IPS DF 4.7 (cell line): Measurements from ENCODE around the gene MTHFD1L.
"Not testable (repeated sequence)": the region's sequence is repeated elsewhere in the genome, so short reads cannot be mapped to it uniquely, and the experiment has no call there.

Experiments used
- DNase-seq: peaks from one replicate; pipeline ENCODE4 v3.0.0-alpha.2; 2013; ENCODE audit warnings: low spot score; ENCODE audit errors: extremely low read depth

Gene MTHFD1L

GRCh38 chr6:151038616-151039015, 173.1 kb downstream of the MTHFD1L start:
- DNase-seq, result no peak

GRCh38 chr6:151040888-151041521, 175.5 kb downstream of the MTHFD1L start:
- DNase-seq, result not testable (repeated sequence)

DNA sequence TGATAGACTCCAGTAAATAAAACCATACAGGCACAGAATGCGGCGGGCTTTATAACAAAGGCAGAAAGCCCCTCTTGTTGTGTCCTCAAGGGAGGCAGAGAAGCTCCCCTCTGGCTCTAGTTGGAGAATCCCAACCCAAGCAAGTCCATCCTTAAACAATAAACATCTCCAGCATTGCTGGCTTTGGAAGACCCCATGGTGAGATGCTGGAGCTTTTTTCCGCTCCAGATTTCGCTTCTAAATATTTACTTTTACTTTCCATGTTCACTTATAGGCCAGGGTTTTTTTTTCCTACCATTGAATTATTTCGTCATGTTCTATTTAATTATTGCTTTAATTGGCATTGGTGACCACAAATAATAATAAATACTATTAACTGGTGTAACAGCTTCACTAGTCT, 176.2 kb downstream of the MTHFD1L start:
- no peak for DNase-seq

GRCh38 chr6:151042911-151043330, 177.4 kb downstream of the MTHFD1L start:
- DNase-seq, result not testable (repeated sequence)

DNA sequence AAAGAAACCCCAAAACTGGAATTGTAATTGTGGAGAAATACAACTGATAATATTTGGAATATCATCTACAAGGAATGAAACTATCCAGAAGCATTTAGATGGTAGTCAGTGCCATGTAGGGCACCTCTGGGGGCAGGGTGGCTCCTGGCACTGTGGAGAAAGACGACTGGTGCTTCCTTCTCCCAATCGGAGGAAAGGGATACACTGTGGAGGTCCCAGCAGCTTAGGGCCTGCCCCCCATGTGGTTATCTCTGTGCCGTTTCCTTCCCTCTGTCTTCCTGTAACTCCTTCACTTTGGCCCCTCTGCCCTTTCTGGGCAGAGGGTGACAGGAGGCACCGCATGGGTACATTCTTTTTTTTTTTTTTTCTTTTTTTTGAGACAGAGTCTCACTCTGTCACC, 178.4 kb downstream of the MTHFD1L start:
- no peak for DNase-seq

GRCh38 chr6:151044465-151045441, 179.3 kb downstream of the MTHFD1L start:
- DNase-seq, result no peak

DNA sequence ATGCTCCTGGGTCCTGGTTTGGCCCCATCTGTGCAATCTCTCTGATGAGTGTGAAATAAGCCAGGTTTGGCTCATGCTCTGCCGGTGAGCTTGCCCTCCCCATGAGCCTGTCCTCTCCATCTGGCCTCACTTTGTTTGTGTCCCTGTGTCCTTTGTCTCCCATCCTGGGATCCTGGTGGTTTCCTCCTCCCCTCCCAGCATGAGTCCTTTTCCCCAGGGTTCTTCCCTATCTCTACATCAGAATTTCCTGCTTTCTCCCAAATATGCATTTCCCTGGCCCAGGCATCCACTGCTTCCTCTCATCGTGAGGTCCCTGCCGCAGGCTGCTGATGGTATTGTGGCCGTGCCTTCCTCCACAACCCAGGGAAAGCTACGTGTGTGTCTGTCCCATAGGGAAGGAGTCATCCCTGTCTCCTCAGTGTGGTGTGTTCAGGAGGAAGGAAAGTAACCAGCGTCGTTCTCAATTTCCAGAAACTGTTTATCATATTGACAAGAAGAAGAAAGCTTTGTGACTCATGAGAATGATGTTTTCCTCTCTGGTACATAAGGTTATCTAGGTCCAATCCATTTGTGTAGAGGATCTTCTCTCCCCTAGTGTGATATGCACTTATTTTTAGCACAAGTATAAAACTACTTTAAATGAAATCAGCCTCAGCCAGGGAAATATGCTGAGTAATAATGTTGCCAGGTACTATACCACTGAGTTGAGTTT, 180.2 kb downstream of the MTHFD1L start:
- not testable (repeated sequence) for DNase-seq

DNA sequence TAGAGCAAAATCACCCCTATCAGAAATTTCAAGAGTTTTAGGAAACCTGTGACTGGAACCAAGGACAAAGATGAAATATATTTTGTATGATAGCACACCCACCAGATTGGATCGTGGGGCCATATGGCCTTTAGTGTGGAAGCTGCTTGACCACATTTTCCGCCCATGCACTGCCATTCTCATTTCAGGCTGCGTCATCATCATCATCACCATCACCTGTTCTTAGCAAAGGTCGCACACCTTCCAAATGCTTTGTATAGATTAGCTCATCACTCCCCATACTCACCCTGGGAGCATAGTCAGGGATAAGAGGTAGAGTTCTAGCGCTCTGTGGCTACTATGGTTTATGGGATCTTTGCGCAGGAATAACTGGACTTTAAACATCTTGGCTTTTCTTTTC, 185.7 kb downstream of the MTHFD1L start:
- no peak for DNase-seq

DNA sequence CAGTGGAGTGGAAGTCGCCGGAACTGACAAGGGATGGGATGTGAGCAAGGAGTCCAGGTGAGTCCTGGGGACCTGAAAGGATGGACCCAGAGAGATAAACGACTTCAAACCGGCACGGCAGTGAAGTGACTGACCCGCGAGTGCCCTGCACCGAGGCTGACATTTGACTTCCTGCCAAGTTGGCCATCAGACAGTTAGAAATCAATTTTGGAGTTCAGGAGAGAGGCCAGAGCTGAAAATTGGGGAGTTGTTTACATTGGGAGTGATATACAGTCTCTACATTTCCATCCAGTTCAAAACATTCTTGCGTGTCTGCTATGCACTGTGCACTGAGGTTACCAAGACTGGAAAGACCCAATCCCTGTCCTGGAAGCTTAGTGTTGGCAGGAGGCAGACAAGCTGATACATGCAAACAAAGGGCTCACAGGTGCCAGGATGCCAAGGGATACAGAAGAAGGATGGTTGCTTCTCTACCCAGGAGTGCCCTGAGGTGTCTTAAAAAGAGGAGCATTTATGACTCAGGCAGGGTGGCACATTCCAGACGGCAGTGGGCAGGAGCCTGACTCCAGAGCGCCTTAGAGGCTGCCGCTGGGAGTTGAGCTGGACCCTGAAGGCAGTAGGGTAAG, 186.6 kb downstream of the MTHFD1L start:
- no peak for DNase-seq

GRCh38 chr6:151054306-151054705, 188.8 kb downstream of the MTHFD1L start:
- DNase-seq, result no peak

DNA sequence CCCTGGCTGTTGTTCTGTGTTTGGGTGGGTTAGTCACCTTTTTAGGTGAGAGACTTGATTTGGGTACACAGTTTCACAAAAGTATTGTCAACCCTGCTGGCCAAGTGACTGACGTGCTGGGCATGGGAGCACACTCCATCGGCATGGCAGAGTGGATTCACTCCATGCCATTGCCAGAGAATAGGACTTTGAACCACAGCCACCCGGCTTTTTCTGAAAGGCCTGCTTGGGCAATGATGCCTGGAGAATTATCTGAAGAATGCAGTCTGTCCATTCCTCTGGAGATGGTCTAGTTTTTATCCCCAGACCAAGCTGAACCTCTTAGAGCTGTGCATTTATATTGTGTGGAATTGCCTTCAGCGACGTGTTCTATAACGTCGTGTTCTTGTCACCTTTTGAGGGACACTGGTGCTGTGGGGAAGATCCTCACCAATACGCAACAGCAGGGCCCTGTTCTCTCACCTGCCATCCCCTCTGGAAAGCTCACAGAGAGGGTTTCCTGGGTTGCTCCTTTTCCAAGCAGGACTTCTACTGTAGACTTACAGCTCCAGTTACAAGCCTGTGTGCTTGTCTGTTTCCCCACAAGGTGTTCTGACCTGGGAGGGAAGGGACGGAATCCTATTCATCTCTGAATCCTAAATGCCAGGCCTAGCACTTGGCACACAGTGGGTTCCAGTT, 190.9 kb downstream of the MTHFD1L start:
- DNase-seq, result no peak

DNA sequence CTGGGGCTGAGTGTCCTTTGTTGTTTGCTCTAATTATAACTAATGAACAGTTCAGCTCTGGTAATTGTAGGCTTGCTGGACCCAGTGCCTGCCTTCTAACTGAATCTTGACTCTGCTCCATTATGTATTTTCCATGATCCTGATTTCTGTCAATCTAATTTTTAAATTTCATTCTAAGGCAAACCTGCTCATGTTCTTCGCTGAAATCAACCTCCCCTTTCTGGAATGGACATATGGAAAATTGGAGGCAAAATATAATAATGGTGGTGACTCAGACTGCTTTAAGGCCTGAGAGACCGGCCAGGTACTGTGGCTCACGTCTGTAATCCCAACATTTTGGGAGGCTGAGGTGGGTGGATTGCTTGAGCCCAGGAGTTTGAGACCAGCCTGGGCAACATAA, 191.6 kb downstream of the MTHFD1L start:
- DNase-seq, result no peak

GRCh38 chr6:151058021-151058733, 192.7 kb downstream of the MTHFD1L start:
- DNase-seq, result no peak

- no peak for DNase-seq
Measured at GRCh38 chr6:151059612-151060095, 194.2 kb downstream of the MTHFD1L start.

DNA sequence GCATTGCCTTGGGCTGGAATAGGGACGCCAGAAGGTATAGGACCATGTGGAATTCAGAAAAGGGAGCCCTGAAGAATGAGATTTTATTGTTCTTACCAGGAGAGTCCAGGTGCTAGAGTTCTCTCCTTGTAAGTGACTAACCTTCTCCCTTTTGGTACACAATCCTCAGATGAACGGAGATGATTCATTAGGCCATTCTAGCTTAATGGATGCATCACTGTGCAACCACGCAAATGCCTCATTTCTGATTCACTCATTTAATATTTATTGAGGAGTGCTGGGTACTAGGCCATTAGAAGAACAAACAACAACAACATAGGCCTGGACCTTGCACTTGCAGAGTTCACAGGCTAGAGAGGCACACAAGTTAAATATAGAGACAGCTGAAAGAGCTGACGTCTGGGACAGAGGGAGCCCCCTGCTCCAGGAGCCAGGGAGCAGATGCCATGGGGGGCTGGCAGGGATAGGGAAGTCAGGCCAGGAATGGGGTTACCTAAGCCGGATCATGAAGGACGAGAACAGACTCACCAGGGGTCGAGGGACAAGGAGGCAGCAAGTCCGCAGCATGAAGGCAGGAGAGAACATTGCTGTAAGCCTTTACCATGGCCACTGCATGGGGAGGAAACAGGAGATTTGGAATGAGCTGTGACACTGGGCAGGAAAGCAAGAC, 194.7 kb downstream of the MTHFD1L start:
- no peak for DNase-seq

GRCh38 chr6:151060766-151061531, 195.4 kb downstream of the MTHFD1L start:
- no peak for DNase-seq

DNA sequence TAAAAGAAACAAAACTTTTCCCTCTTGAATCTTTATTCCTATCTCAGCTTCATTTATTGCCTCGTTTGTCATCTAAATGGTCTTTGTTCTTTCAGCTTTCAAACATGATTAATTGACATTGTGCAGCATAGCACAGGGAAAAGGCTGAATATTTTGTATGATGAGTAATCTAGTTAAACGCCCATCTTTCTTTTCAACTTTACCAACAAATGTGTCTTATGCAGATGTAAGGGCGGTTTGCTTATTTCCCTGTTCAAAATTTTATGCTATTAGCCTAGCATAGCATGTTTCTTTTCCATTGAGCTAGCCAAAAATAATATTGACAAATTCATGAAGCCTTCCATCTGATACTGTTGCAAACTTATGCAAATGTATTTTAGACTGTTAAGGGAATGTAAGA, 197.8 kb downstream of the MTHFD1L start:
- DNase-seq, result no peak

DNA sequence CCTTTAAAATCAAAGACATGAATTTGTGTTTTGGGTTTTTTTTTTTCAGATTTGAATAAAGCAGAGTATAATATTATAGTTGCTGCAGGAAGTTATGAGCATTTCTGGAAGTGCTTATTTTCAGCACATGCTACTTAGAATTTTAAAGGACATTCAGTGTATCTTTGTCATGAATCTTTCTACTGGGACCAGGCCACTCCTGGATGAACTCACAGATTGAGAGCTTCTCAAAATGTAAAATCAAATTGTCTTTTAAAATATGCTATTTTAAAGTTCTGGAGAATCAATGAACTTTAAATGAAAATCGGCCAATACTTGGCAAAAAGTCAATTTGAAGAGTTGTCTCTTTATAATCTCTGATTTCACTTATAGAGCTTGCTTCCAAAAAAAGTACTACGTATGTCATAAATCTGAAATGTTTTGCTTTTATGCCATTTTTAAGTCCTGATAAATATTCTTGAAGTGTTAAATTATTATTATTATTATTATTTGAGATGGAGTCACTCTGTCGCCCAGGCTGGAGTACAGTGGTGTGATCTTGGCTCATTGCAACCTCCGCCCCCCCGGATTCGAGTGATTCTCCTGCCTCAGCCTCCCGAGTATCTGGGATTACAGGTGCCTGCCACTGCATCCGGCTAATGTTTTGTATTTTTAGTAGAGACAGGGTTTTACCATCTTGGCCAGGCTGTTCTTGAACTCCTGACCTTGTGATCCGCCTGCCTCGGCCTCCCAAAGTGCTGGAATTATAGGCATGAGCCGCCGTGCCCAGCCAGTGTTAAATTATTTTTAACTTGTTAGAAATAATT, 198.5 kb downstream of the MTHFD1L start:
- no peak for DNase-seq
